ENCODE data around the gene LHPP.
"Not testable (repeated sequence)": the region's sequence is repeated elsewhere in the genome, so short reads cannot be mapped to it uniquely, and the experiment has no call there.

The LHPP gene

GRCh38 chr10:124598196-124598595 lies 136.6 kb downstream of the LHPP start:
- no peak for DNase-seq

- no peak for DNase-seq
Observed at GRCh38 chr10:124598773-124599587, 137.4 kb downstream of the LHPP start.

GRCh38 chr10:124599588-124600050 lies 138.0 kb downstream of the LHPP start:
- no peak for DNase-seq

- DNase-seq, result no peak
Observed at GRCh38 chr10:124600051-124600880, 138.6 kb downstream of the LHPP start.

GRCh38 chr10:124601016-124601415 lies 139.4 kb downstream of the LHPP start:
- DNase-seq, result no peak

- no peak for DNase-seq
Observed at GRCh38 chr10:124601431-124602120, 140.0 kb downstream of the LHPP start.

GRCh38 chr10:124602121-124602561 lies 140.5 kb downstream of the LHPP start:
- DNase-seq, result no peak

- no peak for DNase-seq
Observed at GRCh38 chr10:124602646-124603365, 141.2 kb downstream of the LHPP start.

- DNase-seq, result no peak
Observed at GRCh38 chr10:124603376-124604213, 142.0 kb downstream of the LHPP start.

GRCh38 chr10:124604214-124605000 lies 142.8 kb downstream of the LHPP start:
- no peak for DNase-seq

- no peak for DNase-seq
Observed at GRCh38 chr10:124605001-124605370, 143.4 kb downstream of the LHPP start.

GRCh38 chr10:124605481-124605855 lies 143.8 kb downstream of the LHPP start:
- DNase-seq, result no peak

GRCh38 chr10:124605856-124606812 lies 144.5 kb downstream of the LHPP start:
- DNase-seq, result no peak

- DNase-seq, result no peak
Observed at GRCh38 chr10:124606822-124607221, 145.2 kb downstream of the LHPP start.

- DNase-seq, result no peak
Observed at GRCh38 chr10:124607693-124608092, 146.1 kb downstream of the LHPP start.

GRCh38 chr10:124608093-124608721 lies 146.6 kb downstream of the LHPP start:
- DNase-seq, result no peak

- no peak for DNase-seq
Observed at GRCh38 chr10:124609698-124610097, 148.1 kb downstream of the LHPP start.

GRCh38 chr10:124610186-124610585 lies 148.6 kb downstream of the LHPP start:
- DNase-seq, result not testable (repeated sequence)

- DNase-seq, result not testable (repeated sequence)
Observed at GRCh38 chr10:124610851-124611250, 149.2 kb downstream of the LHPP start.
